Activated CD4-positive, alpha-beta memory T cell treated with anti-CD3 and anti-CD28 coated beads for 36 hours (primary cell): Measurements from ENCODE around the gene ADARB1. TPM values are rescaled to one million over a fixed set of nuclear protein-coding genes. Genes with fewer than 3 reads are reported as not detected.

Experiments
- CTCF ChIA-PET: fragments of 350-600 bp; sonication (Branson Sonifier 250); formaldehyde crosslinking; loops from one replicate; lab custom pipeline; 2021; ENCODE audit warnings: antibody characterized with exemption, inconsistent platforms; lab: Charles Lee
- POLR2A ChIA-PET: fragments of 350-600 bp; sonication (Branson Sonifier 250); formaldehyde crosslinking; loops from one replicate; lab custom pipeline; 2021; ENCODE audit warnings: antibody characterized with exemption; lab: Charles Lee
- DNase-seq: peaks from one replicate; pipeline ENCODE4 v3.0.0-alpha.2; 2020
- H3K27ac Mint-ChIP-seq: one replicate; pipeline ENCODE4 v1.8.0; 2021; ENCODE audit warnings: mixed read lengths
- H3K27me3 Mint-ChIP-seq: one replicate; pipeline ENCODE4 v1.8.0; 2021; ENCODE audit warnings: mixed read lengths
- H3K36me3 Mint-ChIP-seq: one replicate; pipeline ENCODE4 v1.8.0; 2021; ENCODE audit warnings: mixed read lengths
- H3K4me1 Mint-ChIP-seq: one replicate; pipeline ENCODE4 v1.8.0; 2021; ENCODE audit warnings: low read depth, mixed read lengths
- H3K4me3 Mint-ChIP-seq: one replicate; pipeline ENCODE4 v1.8.0; 2021; ENCODE audit warnings: mild to moderate bottlenecking, mixed read lengths
- H3K9me3 Mint-ChIP-seq: one replicate; pipeline ENCODE4 v1.8.0; 2021; ENCODE audit warnings: mixed read lengths
- intact Hi-C: fragments of 100-400 bp; cut with micrococcal nuclease; formaldehyde crosslinking; loops from one replicate; pipeline ENCODE4 v1.15.1; 2023
- total RNA-seq, 2 experiments: library from RNA; stranded (reverse); gene quantifications; one replicate each; pipeline ENCODE4 v1.2.3, GENCODE V29; 2021

ADARB1 gene
- total RNA-seq, 2 experiments from 2014 or later = 37.6 to 40.6 TPM

DNA sequence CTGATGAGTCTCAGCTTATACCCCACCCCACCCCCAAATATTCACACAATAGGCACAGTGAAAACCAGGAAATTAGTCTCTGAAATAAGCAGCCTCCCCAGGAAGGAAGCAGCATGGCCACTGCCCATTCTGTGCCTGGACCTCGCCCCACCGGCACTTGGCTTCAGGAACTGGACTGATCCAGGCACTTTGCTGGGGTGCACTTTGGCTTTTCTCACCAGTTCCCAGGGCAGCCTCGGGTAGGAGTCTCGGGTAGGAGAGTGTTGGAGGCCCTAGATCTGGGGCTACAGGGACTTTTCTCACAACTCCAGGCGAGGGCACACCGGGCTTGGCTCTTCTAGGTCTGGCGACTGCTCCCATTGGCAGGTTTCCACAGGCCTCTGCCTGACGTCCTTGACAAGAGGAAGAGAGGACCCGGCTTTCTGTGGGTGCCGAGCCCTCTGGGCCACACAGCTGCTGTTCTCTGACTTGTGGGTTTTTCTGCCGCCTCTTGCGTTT lies 18.7 kb downstream of the ADARB1 start:
- POLR2A ChIA-PET = no interaction called here
- CTCF ChIA-PET = interaction anchor here (1.0 kb wide), 1 partner anchor 9 kb away, joined by 3 read pairs; no protein-coding TSS in a partner anchor

DNA sequence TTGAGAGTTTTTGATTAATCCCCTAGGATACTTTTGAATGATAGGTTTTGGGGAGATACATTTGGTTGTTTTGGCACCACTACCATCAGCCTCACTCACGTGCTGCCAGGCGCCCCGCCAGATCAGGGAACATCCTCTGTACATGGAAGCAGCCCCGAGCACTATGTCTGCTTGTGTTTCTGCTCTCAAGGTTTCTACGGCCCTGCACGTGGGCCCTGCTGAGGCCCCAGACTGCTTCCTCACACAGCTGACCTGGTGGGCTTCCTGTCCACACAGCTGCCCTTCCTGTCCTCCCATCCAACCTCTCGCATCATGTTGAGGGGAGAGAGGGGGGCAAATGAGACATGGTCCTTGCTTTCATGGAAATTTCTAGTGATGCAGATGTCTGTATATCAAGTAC lies 20.0 kb downstream of the ADARB1 start:
- POLR2A ChIA-PET = no interaction called here
- H3K4me1 Mint-ChIP-seq = peaks cover 30% of the 10 kb centered on the region
- no peaks in the 10 kb centered on the region for H3K9me3 Mint-ChIP-seq
- H3K36me3 Mint-ChIP-seq = no peaks in the 10 kb centered on the region
- DNase-seq = no peak
- intact Hi-C loops = no loop called here
- H3K4me3 Mint-ChIP-seq = no peak overlapping the region
- H3K27me3 Mint-ChIP-seq = no peaks in the 10 kb centered on the region
- no peak overlapping the region for H3K27ac Mint-ChIP-seq
- CTCF ChIA-PET = interaction anchor here (6.9 kb wide), 1 partner anchor 34 kb away, joined by 40 read pairs; no protein-coding TSS in a partner anchor

More for the DNA sequence above, 18.7 kb downstream of the ADARB1 start:
- Mint-ChIP-seq H3K27ac (no peak overlapping the region), H3K4me1 (peaks cover 34% of the 10 kb centered on the region), H3K27me3 (no peaks in the 10 kb centered on the region), H3K4me3 (no peak overlapping the region), H3K36me3 (no peaks in the 10 kb centered on the region), H3K9me3 (no peaks in the 10 kb centered on the region)
- DNase-seq = no peak
- intact Hi-C loops = no loop called here

DNA sequence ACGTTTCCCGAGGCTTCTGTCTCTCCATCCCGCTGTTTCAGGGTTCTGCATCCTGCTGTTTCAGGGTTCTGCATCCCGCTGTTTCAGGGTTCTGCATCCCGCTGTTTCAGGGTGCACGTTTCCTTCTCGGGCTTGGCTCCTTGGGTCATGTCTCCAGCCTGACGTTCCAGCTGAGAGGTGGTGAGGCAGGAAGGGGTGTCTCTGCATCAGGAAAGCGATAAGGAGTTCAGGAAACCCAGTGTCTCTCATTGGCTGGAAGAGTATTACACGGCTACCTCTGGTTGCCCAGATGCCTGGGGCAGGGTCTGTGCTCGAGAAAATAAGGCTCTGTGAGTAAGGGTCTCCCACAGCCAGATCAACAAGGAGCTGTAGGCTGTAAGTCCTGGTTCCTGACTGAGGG lies 21.1 kb downstream of the ADARB1 start:
- POLR2A ChIA-PET = interaction anchor here (1.3 kb wide), 1 partner anchor 21 kb away, joined by 3 read pairs; no protein-coding TSS in a partner anchor
- Mint-ChIP-seq H3K4me1 (peaks cover 25% of the 10 kb centered on the region), H3K36me3 (no peaks in the 10 kb centered on the region), H3K4me3 (no peak overlapping the region), H3K27me3 (no peaks in the 10 kb centered on the region), H3K27ac (no peak overlapping the region), H3K9me3 (no peaks in the 10 kb centered on the region)
- CTCF ChIA-PET = interaction anchor here (6.9 kb wide), 1 partner anchor 32 kb away, joined by 40 read pairs; no protein-coding TSS in a partner anchor
- no peak for DNase-seq
- intact Hi-C loops = no loop called here

DNA sequence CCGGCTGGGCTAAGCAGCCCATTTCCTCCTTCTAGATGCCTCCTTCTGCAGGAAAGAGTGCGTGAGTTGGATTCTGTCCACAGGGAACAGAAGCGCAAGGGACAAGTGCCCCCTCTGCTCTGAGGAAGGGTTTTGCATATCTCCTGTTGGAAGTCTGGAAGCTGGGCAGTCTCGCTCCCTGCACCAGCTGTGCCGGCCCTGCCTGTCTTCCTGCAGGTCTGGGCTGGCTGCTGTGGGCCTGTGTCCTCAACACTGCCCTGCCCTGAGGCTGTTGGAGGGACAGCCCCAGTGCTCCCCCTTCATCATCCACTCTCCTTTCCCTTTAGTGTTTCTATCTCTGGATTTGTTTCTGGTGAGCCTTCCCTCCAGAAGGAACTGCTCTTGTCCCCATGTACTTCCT lies 21.8 kb downstream of the ADARB1 start:
- Mint-ChIP-seq H3K27me3 (no peaks in the 10 kb centered on the region), H3K4me3 (no peak overlapping the region), H3K9me3 (no peaks in the 10 kb centered on the region), H3K27ac (no peak overlapping the region), H3K4me1 (peaks cover 18% of the 10 kb centered on the region), H3K36me3 (no peaks in the 10 kb centered on the region)
- POLR2A ChIA-PET = interaction anchor here (1.3 kb wide), 1 partner anchor 21 kb away, joined by 3 read pairs; no protein-coding TSS in a partner anchor
- no peak for DNase-seq
- intact Hi-C loops = no loop called here
- CTCF ChIA-PET = interaction anchor here (1.7 to 6.9 kb wide), 2 partner anchors 19 to 32 kb away, joined by 6 to 40 read pairs; no protein-coding TSS in a partner anchor

DNA sequence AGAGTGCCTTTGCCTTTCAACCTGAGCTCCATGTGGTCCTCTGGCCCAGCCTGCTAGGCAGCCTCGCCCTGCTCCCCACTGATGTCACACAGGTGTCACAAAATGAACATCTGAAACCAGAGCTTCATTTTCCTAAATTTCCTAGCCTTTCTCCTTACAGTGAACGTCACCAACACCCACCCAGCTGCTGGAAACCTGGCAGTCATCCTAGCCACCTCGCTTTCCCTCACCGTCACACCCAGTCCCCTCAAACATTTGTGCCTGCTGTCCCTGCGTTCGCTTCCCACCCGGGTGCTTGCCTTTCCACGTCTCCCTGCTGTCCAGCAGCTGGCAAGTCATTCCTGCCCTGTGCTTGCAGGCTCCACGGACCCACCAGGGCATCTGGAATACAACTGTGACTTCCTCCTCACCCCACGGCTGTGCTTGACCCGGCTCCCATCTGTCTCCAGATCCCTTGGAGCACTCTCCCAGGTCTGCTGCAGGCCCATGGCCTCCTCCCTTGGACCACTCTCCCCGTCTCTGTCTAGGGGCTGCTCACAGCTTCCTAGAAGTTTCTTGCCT lies 23.5 kb downstream of the ADARB1 start:
- POLR2A ChIA-PET = no interaction called here
- no peaks in the 10 kb centered on the region for H3K36me3 Mint-ChIP-seq
- H3K27ac Mint-ChIP-seq = no peak overlapping the region
- DNase-seq = no peak
- no peaks in the 10 kb centered on the region for H3K27me3 Mint-ChIP-seq
- peaks cover 23% of the 10 kb centered on the region for H3K4me1 Mint-ChIP-seq
- H3K4me3 Mint-ChIP-seq = no peak overlapping the region
- intact Hi-C loops = no loop called here
- CTCF ChIA-PET = interaction anchor here (1.2 to 6.9 kb wide), 6 partner anchors 10 to 41 kb away, joined by 3 to 40 read pairs (median 6); no protein-coding TSS in a partner anchor
- H3K9me3 Mint-ChIP-seq = no peaks in the 10 kb centered on the region

DNA sequence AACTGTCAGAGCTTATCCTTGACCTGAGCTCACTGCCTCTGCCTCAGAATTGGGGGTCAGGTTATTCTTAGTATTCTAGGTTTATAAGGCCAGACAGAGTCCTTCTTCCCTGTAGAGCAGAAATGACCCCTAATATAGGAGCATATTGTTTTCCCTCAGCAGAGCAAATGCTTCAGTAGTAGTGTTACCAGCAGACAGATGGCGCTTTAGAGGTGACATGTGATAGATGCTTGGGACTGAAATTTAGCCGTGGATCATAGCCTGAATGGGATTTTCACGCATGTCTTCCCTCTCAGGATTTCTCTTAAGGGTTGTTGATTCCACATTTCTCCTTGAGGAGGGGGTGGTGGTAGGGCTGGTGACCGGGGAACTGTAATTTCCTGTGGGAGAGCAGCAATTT lies 24.5 kb downstream of the ADARB1 start:
- DNase-seq = no peak
- Mint-ChIP-seq H3K27me3 (no peaks in the 10 kb centered on the region), H3K4me1 (peaks cover 21% of the 10 kb centered on the region), H3K9me3 (no peaks in the 10 kb centered on the region), H3K27ac (no peak overlapping the region), H3K36me3 (no peaks in the 10 kb centered on the region), H3K4me3 (no peak overlapping the region)
- intact Hi-C loops = no loop called here
- ChIA-PET CTCF (interaction anchor here (1.2 to 6.9 kb wide), 5 partner anchors 8 to 39 kb away, joined by 4 to 40 read pairs (median 6); no protein-coding TSS in a partner anchor), POLR2A (no interaction called here)

DNA sequence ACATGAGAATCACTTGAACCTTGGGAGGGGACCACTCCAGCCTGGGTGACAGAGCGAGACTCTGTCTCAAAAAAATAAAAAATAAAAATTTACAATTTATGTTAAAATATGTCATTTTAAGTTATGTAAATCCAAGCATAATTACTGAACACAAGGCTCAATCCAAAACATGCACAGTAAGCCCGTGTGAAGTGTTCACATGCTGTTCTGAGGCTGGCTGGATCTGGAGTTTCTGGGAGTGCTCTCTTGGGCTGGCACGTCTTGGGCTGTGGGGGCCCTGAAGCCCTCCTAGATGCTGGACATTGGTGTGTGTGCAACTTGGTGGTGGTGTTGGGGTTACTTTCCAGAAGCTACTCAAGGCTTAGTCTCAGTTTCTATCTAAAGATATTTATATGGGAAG lies 25.2 kb downstream of the ADARB1 start:
- Mint-ChIP-seq H3K27me3 (no peaks in the 10 kb centered on the region), H3K4me1 (peaks cover 28% of the 10 kb centered on the region), H3K4me3 (no peak overlapping the region), H3K27ac (no peak overlapping the region), H3K36me3 (no peaks in the 10 kb centered on the region), H3K9me3 (no peaks in the 10 kb centered on the region)
- ChIA-PET POLR2A (no interaction called here), CTCF (interaction anchor here (1.4 to 6.9 kb wide), 3 partner anchors 9 to 38 kb away, joined by 4 to 40 read pairs (median 6); no protein-coding TSS in a partner anchor)
- intact Hi-C loops = no loop called here
- no peak for DNase-seq

DNA sequence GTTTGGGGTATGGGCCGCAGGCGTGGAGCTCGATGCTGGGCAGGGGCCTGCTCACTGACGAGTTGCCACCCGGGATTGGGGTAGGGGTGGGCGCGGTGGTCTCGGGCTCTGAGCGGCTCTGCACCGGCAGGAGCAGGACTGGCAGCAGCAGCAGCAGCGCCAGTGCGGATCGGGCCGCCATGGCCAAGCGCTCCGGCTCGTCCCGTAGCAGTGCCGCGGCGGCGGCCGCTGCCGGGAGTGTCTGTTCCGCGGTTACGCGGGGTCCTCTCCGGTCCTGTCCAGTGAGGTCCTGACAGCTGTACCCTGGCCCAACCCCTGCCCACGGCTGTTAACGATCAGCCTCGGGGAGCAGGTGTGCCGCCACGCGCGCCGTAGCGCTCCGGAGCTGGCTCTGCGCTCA lies 26.5 kb downstream of the ADARB1 start:
- H3K9me3 Mint-ChIP-seq = no peaks in the 10 kb centered on the region
- POLR2A ChIA-PET = no interaction called here
- H3K4me3 Mint-ChIP-seq = no peak overlapping the region
- H3K4me1 Mint-ChIP-seq = peaks cover 41% of the 10 kb centered on the region
- H3K27me3 Mint-ChIP-seq = no peaks in the 10 kb centered on the region
- CTCF ChIA-PET = interaction anchor here (1.9 to 5.4 kb wide), 2 partner anchors 28 to 37 kb away, joined by 8 to 35 read pairs; no protein-coding TSS in a partner anchor
- no peaks in the 10 kb centered on the region for H3K36me3 Mint-ChIP-seq
- H3K27ac Mint-ChIP-seq = no peak overlapping the region
- intact Hi-C loops = no loop called here
- no peak for DNase-seq

DNA sequence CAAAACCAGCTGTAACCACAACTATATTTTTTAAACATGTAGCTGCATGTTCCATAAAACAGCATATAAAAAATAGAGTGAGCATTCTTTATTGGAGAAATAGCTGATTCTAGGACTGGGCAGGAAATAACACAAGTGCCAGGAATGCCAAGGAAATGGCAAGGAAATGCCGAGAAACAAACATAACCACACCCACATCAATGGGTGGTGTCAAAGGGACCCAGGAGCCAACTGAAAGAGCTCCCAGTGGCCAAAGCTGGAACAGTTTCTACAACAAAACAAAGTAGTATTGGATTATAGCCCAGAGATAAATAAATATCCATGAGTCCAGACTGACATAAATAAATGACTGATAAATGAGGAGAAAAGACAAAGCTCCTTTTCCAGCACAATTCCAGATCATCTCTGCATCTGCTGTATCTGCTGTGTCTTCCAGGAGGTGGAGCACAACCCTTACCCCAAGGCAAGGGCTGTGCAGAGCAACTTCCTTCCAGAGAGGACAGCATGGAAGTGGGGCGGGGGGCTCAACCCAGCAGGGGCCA lies 28.1 kb downstream of the ADARB1 start:
- POLR2A ChIA-PET = interaction anchor here (1.3 to 1.7 kb wide), 2 partner anchors 24 to 26 kb away, joined by 6 to 7 read pairs; no protein-coding TSS in a partner anchor

DNA sequence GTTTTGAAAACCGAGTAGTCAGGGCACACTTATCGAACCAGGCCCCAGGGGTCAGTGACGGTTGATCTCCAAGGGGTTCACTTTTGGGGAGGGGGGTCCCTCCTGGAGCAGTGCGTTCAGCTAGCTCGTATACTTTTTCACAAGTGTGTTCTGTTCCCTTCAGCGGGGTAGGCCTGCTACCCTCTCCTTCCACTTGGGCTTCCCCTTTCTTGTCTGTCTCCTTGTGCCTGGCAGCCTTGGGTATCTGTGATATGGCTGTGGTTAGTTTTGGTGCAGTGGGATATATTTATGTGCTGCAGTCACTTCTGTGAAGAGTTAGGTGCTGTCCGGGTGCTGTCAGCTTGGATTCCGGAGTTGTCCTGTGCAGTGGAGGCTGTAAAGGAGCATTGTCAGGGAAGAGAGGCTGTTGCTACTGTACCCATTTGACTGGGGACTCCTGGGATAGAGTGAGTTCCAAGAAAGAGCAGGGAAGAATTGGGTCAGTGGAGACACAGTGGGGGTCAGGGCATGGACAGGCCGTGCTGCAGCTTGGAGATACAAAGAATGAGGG lies 29.7 kb downstream of the ADARB1 start:
- intact Hi-C loops = no loop called here
- peaks cover 50% of the 10 kb centered on the region for H3K4me1 Mint-ChIP-seq
- no peaks in the 10 kb centered on the region for H3K36me3 Mint-ChIP-seq
- H3K27me3 Mint-ChIP-seq = no peaks in the 10 kb centered on the region
- no peak overlapping the region for H3K27ac Mint-ChIP-seq
- DNase-seq = no peak
- no peaks in the 10 kb centered on the region for H3K9me3 Mint-ChIP-seq
- POLR2A ChIA-PET = interaction anchor here (0.6 kb wide), 1 partner anchor 28 kb away, joined by 3 read pairs; no protein-coding TSS in a partner anchor
- CTCF ChIA-PET = interaction anchor here (0.9 to 5.4 kb wide), 3 partner anchors 21 to 32 kb away, joined by 3 to 35 read pairs (median 5); no protein-coding TSS in a partner anchor
- no peak overlapping the region for H3K4me3 Mint-ChIP-seq

More for the DNA sequence above, 28.1 kb downstream of the ADARB1 start:
- intact Hi-C loops = no loop called here
- Mint-ChIP-seq H3K4me3 (no peak overlapping the region), H3K27ac (no peak overlapping the region), H3K4me1 (peaks cover 48% of the 10 kb centered on the region), H3K36me3 (no peaks in the 10 kb centered on the region), H3K9me3 (no peaks in the 10 kb centered on the region), H3K27me3 (no peaks in the 10 kb centered on the region)
- DNase-seq = no peak
- CTCF ChIA-PET = interaction anchor here (0.6 to 5.4 kb wide), 12 partner anchors 10 to 155 kb away, joined by 3 to 35 read pairs (median 5); no protein-coding TSS in a partner anchor

DNA sequence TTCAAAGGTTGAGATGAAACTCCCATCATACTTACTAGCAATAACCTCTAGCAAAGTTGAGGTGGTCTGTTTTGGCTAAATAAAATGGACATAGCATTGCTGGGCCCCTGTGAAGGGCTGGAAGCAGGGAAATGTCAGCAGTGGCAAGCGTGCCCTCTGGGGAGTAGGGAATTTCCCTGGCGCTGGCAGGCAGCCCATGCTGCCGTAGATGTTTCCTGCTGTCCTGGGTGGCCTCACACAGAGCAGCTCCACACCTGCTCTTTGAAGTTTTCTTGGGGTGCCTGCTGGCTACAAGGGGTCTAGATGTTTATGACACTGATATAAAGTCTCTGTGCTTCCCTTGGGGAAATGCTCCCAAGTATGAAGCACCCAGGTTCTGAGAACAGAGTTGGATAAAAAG lies 30.2 kb downstream of the ADARB1 start:
- peaks cover 56% of the 10 kb centered on the region for H3K4me1 Mint-ChIP-seq
- ChIA-PET POLR2A (interaction anchor here (0.6 kb wide), 1 partner anchor 28 kb away, joined by 3 read pairs; no protein-coding TSS in a partner anchor), CTCF (interaction anchor here (0.9 to 5.4 kb wide), 5 partner anchors 13 to 32 kb away, joined by 3 to 35 read pairs (median 5); no protein-coding TSS in a partner anchor)
- H3K27ac Mint-ChIP-seq = no peak overlapping the region
- H3K36me3 Mint-ChIP-seq = no peaks in the 10 kb centered on the region
- no peaks in the 10 kb centered on the region for H3K9me3 Mint-ChIP-seq
- intact Hi-C loops = no loop called here
- no peak overlapping the region for H3K4me3 Mint-ChIP-seq
- peak; percentile 60 for DNase-seq
- no peaks in the 10 kb centered on the region for H3K27me3 Mint-ChIP-seq
